ENCODE results near the gene CDC34. TPM values are rescaled to one million over a fixed set of nuclear protein-coding genes. Genes with fewer than 3 reads are reported as not detected.
A peak's percentile ranks its signal among the peaks of the same experiment; 100 is the strongest.

CDC34 gene
- polyA plus RNA-seq, 1 donor from 2014 or later: 20.1 TPM

DNA sequence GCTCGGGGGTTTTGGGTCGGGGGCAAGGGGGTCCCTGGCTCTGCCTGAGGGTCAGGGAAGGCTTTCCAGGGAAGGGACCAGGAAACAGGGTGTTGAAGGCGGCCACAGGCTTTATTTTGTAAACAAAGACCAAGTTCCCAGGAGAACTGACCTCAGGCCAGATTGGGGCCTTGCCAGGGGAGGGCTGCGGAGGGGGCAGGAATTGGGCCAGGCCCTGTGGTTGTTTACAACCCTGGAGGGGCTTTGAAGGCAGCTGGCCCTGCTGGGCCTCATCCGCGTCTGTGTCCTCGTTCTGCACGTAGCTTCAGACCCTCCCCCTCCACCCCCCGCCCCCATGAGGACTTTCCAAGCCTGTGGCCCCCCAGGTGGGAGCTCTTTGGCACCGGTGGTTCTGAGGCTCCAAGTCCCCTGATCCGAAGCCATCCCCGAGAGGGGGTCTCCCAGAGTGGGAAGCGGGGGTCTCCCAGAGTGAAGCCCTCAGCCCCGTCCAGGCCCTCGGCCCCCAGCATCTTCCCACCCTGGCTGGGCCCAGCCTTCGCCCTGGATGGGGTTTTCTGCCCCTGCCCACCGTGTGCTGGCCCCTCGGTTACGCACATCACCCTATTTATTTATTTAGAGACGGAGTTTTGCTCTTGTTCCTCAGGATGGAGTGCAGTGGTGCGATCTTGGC is 27.3 kb downstream of the CDC34 start:
- H3K27me3 Mint-ChIP-seq: peaks cover 3% of the 10 kb centered on the region
- H3K4me1 Mint-ChIP-seq: no peaks in the 10 kb centered on the region
- no peaks in the 10 kb centered on the region for H3K9me3 Mint-ChIP-seq
- H3K4me3 Mint-ChIP-seq: peak overlapping the region in 1 of 4 donors; percentile 8
- H3K27ac Mint-ChIP-seq: no peak overlapping the region
- no peaks in the 10 kb centered on the region for H3K36me3 Mint-ChIP-seq

DNA sequence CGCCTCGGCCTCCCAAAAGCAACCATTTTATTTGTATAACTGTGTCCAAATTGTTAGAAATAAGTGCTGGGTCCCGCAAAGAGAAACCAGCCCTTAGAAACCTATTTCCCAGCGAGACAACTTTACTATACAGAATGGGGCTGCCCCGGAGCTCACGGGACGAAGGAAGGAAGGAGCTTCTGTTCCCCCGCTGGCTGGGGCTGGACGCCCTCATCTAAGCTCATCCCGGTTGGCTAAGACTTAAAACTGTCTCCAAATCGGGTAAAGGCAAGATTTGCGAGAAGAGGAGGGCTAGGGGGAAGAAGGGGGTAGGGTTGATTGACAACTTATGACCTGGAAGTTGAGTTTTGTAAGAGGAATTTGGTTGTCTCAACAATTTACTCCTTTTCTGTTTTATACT is 28.6 kb downstream of the CDC34 start:
- H3K27me3 Mint-ChIP-seq: peaks cover 3% of the 10 kb centered on the region
- H3K9me3 Mint-ChIP-seq: no peaks in the 10 kb centered on the region
- H3K4me1 Mint-ChIP-seq: no peaks in the 10 kb centered on the region
- H3K36me3 Mint-ChIP-seq: no peaks in the 10 kb centered on the region
- no peak overlapping the region for H3K4me3 Mint-ChIP-seq
- H3K27ac Mint-ChIP-seq: no peak overlapping the region

GRCh38 chr19:566403-566802 is 34.8 kb downstream of the CDC34 start:
- Mint-ChIP-seq H3K9me3 (no peaks in the 10 kb centered on the region), H3K4me3 (peak overlapping the region in 1 of 4 donors; percentile 59), H3K36me3 (no peaks in the 10 kb centered on the region), H3K27me3 (no peaks in the 10 kb centered on the region), H3K4me1 (peaks cover 4 to 7% (median 7%) of the 10 kb centered on the region in 3 donors), H3K27ac (peak overlapping the region in 2 of 3 donors; percentile 46 to 88)

- H3K4me1 Mint-ChIP-seq: peaks cover 4 to 7% (median 7%) of the 10 kb centered on the region in 3 donors
- no peaks in the 10 kb centered on the region for H3K9me3 Mint-ChIP-seq
- no peaks in the 10 kb centered on the region for H3K27me3 Mint-ChIP-seq
- peak overlapping the region in 1 of 4 donors; percentile 59 for H3K4me3 Mint-ChIP-seq
- peak overlapping the region in 2 of 3 donors; percentile 46 to 88 for H3K27ac Mint-ChIP-seq
- no peaks in the 10 kb centered on the region for H3K36me3 Mint-ChIP-seq
Measured at GRCh38 chr19:566844-567243, 35.3 kb downstream of the CDC34 start.

- no peaks in the 10 kb centered on the region for H3K36me3 Mint-ChIP-seq
- H3K27me3 Mint-ChIP-seq: no peaks in the 10 kb centered on the region
- H3K4me3 Mint-ChIP-seq: peak overlapping the region in 1 of 4 donors; percentile 59
- H3K9me3 Mint-ChIP-seq: no peaks in the 10 kb centered on the region
- peaks cover 4 to 7% (median 7%) of the 10 kb centered on the region in 3 donors for H3K4me1 Mint-ChIP-seq
- H3K27ac Mint-ChIP-seq: peak overlapping the region in 1 of 3 donors; percentile 88
Measured at GRCh38 chr19:567296-567900, 35.8 kb downstream of the CDC34 start.

DNA sequence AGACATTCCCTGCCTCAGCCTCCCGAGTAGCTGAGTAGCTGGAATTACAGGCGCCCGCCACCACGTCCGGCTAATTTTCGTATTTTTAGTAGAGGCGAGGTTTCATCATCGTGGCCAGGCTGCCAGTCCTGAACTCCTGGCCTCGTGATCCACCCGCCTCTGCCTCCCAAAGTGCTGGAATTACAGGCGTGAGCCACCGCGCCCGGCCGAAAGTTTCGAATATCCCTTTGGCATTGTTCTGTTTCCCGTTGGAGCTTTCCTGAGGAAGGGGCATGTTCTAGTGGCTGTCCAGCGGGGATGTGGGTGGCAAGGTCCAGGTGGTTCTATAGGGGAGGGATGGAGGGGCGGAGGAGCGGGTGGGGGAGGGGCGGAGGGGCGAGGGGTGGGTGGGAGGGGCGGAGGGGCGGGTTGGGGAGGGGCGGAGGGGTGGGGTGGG is 38.7 kb downstream of the CDC34 start:
- H3K4me3 Mint-ChIP-seq: peak overlapping the region; percentile 17 to 94 (median 74)
- peak overlapping the region in 2 of 3 donors; percentile 92 to 97 for H3K27ac Mint-ChIP-seq

GRCh38 chr19:570937-571565 is 39.5 kb downstream of the CDC34 start:
- H3K36me3 Mint-ChIP-seq: no peaks in the 10 kb centered on the region
- no peaks in the 10 kb centered on the region for H3K9me3 Mint-ChIP-seq
- H3K4me3 Mint-ChIP-seq: peak overlapping the region; percentile 81 to 100 (median 94)
- H3K4me1 Mint-ChIP-seq: peaks cover 15 to 18% (median 17%) of the 10 kb centered on the region in 3 donors
- no peaks in the 10 kb centered on the region for H3K27me3 Mint-ChIP-seq
- peak overlapping the region; percentile 88 to 98 (median 97) for H3K27ac Mint-ChIP-seq

More for the DNA sequence above, 38.7 kb downstream of the CDC34 start:
- Mint-ChIP-seq H3K4me1 (peaks cover 15 to 18% (median 17%) of the 10 kb centered on the region in 3 donors), H3K27me3 (no peaks in the 10 kb centered on the region), H3K36me3 (no peaks in the 10 kb centered on the region), H3K9me3 (no peaks in the 10 kb centered on the region)

GRCh38 chr19:571566-571974 is 40.0 kb downstream of the CDC34 start:
- H3K27ac Mint-ChIP-seq: peak overlapping the region; percentile 88 to 98 (median 97)
- peak overlapping the region; percentile 81 to 100 (median 94) for H3K4me3 Mint-ChIP-seq
- no peaks in the 10 kb centered on the region for H3K36me3 Mint-ChIP-seq
- no peaks in the 10 kb centered on the region for H3K27me3 Mint-ChIP-seq
- peaks cover 16 to 18% (median 17%) of the 10 kb centered on the region in 3 donors for H3K4me1 Mint-ChIP-seq
- H3K9me3 Mint-ChIP-seq: no peaks in the 10 kb centered on the region

DNA sequence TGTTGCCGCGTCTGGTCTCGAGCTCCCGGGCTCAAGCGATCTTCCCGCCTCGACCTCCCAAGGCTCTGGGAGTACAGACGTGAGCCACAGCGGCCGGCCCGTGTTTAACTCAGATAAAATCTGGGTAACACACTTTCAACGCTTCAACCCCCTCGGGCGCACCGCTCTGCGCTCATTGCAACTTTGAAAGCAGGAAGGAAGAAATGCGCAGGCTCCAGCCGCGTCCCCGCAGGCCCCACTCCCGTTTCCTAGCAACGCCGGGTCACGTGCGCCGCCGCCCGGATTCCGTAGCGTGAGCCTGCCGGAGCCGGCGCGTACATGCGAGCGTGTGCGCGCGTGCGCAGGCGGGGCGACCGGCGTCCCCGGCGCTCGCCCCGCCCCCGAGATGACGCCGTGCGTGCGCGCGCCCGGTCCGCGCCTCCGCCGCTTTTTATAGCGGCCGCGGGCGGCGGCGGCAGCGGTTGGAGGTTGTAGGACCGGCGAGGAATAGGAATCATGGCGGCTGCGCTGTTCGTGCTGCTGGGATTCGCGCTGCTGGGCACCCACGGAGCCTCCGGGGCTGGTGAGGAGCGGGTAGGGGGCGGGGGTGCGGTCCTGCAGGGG is 40.7 kb downstream of the CDC34 start, which contains the start of gene BSG:
Gene BSG (plus strand): TSS at position 457 of the 603 bp plus-strand sequence. CDS start 39 bp downstream, at position 496.
- Mint-ChIP-seq H3K36me3 (no peaks in the 10 kb centered on the region), H3K9me3 (no peaks in the 10 kb centered on the region), H3K27ac (peak within 1 kb of the TSS; percentile 88 to 98 (median 97)), H3K4me3 (peak within 1 kb of the TSS; percentile 81 to 100 (median 94)), H3K27me3 (no peaks in the 10 kb centered on the region), H3K4me1 (peaks cover 16 to 19% (median 18%) of the 10 kb centered on the region in 3 donors)

DNA sequence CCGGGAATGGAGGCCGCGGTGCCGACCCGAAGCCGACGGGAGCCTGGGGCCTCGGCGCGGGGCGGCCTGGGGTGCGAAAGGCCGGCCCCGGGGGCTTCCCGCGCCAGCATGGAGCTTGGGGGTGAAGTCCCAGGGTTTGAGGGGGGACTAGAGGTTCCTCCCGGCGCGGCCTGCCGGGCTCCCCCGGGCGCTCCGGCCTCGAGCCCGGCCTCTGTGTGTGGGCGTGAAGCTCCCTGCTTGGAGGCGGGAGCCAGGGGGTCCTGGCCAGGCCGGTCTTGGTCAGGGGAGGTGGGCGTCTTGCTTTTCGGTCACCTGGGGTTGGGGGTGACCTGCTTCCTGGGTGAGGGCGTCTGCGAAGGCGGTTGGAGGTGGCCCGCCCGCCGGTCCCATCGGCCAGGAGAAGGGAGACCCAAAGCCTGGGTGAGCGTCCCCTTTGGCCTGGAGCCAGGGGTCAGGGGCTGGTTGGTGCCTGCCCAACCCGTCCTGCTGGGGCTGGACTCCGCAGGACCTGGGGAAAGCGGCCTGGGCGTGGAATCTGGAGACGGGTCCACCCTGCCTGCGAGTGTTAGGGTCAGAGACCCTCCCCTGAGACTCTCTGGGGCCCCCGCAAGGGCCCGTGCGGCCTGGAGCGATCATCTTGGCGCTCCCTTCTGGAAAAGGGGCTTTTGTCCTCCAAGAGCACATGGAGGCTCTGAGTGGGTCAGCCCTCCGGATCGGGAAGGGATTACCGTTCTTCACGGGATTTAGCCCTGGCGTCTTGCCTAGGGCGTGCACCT is 41.4 kb downstream of the CDC34 start:
- H3K27ac Mint-ChIP-seq: peak overlapping the region; percentile 63 to 98 (median 88)
- no peaks in the 10 kb centered on the region for H3K9me3 Mint-ChIP-seq
- H3K27me3 Mint-ChIP-seq: no peaks in the 10 kb centered on the region
- H3K36me3 Mint-ChIP-seq: no peaks in the 10 kb centered on the region
- peak overlapping the region; percentile 81 to 100 (median 94) for H3K4me3 Mint-ChIP-seq
- peaks cover 16 to 19% (median 18%) of the 10 kb centered on the region in 3 donors for H3K4me1 Mint-ChIP-seq

- Mint-ChIP-seq H3K27ac (peak overlapping the region in 2 of 3 donors; percentile 88), H3K4me1 (peaks cover 16 to 19% (median 18%) of the 10 kb centered on the region in 3 donors), H3K27me3 (peaks cover 1% of the 10 kb centered on the region), H3K9me3 (no peaks in the 10 kb centered on the region), H3K36me3 (no peaks in the 10 kb centered on the region), H3K4me3 (peak overlapping the region; percentile 80 to 93 (median 86))
Measured at GRCh38 chr19:573519-573825, 41.9 kb downstream of the CDC34 start.

GRCh38 chr19:574658-575526 is 43.3 kb downstream of the CDC34 start:
- Mint-ChIP-seq H3K4me1 (peaks cover 16 to 18% (median 18%) of the 10 kb centered on the region in 3 donors), H3K27me3 (peaks cover 1% of the 10 kb centered on the region), H3K9me3 (no peaks in the 10 kb centered on the region), H3K4me3 (peak overlapping the region; percentile 68 to 93 (median 78)), H3K36me3 (peaks cover 1% of the 10 kb centered on the region), H3K27ac (peak overlapping the region; percentile 86 to 88 (median 88))

Data from IgD-negative memory B cell (primary cell).